ENCODE measurements around the gene S100A7A.

Gene S100A7A

GRCh38 chr1:153431002-153431401 is 14.7 kb downstream of the S100A7A start:
- no peaks in the 10 kb centered on the region for H3K36me3 ChIP-seq
- no peaks in the 10 kb centered on the region for H3K9me3 ChIP-seq (ENCODE audit: severe bottlenecking)
- H3K27ac ChIP-seq = no peak overlapping the region
- DNase-seq = no peak
- peaks cover 91% of the 10 kb centered on the region for H3K27me3 ChIP-seq (ENCODE audit: insufficient read depth, low read depth, severe bottlenecking)
- no peak overlapping the region for H3K4me3 ChIP-seq (ENCODE audit: low read depth, low read length)
- TF ChIP-seq, protein P1, sequence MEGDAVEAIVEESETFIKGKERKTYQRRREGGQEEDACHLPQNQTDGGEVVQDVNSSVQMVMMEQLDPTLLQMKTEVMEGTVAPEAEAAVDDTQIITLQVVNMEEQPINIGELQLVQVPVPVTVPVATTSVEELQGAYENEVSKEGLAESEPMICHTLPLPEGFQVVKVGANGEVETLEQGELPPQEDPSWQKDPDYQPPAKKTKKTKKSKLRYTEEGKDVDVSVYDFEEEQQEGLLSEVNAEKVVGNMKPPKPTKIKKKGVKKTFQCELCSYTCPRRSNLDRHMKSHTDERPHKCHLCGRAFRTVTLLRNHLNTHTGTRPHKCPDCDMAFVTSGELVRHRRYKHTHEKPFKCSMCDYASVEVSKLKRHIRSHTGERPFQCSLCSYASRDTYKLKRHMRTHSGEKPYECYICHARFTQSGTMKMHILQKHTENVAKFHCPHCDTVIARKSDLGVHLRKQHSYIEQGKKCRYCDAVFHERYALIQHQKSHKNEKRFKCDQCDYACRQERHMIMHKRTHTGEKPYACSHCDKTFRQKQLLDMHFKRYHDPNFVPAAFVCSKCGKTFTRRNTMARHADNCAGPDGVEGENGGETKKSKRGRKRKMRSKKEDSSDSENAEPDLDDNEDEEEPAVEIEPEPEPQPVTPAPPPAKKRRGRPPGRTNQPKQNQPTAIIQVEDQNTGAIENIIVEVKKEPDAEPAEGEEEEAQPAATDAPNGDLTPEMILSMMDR (IDR thresholded peaks at IDR 0.05; ENCODE audit: low read depth, low read length) = no peak

DNA sequence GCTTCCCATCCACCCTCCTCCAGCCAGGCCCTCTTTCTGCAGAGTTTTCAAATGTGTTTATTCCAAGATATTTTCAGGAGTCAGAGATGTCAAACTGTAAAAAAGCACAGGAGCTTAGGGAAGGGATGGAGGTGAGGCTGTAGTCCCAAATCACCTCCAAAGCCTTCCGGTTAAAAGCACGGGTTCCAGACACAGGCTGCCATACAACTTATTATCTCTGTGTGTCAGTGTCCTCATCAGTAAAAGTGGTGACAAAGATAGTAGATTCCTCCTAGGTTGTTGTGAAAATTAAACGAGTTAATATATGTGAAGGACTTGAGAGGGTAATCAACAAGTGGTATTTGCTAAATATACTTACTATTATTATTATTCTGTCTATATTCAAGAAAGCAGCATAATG is 15.1 kb downstream of the S100A7A start:
- peaks cover 4% of the 10 kb centered on the region for H3K9me3 ChIP-seq (ENCODE audit: severe bottlenecking)
- peaks cover 92% of the 10 kb centered on the region for H3K27me3 ChIP-seq (ENCODE audit: insufficient read depth, low read depth, severe bottlenecking)
- H3K4me3 ChIP-seq (ENCODE audit: low read depth, low read length) = no peak overlapping the region
- no peak for DNase-seq
- H3K36me3 ChIP-seq = no peaks in the 10 kb centered on the region
- no peak overlapping the region for H3K27ac ChIP-seq
- TF ChIP-seq, protein P1 (IDR thresholded peaks at IDR 0.05; ENCODE audit: low read depth, low read length) = no peak

GRCh38 chr1:153431928-153432327 is 15.6 kb downstream of the S100A7A start:
- no peak for DNase-seq
- Histone ChIP-seq H3K9me3 (ENCODE audit: severe bottlenecking) (peaks cover 9% of the 10 kb centered on the region), H3K27me3 (ENCODE audit: insufficient read depth, low read depth, severe bottlenecking) (peaks cover 93% of the 10 kb centered on the region), H3K36me3 (no peaks in the 10 kb centered on the region), H3K4me3 (ENCODE audit: low read depth, low read length) (no peak overlapping the region), H3K27ac (no peak overlapping the region)
- TF ChIP-seq, protein P1 (IDR thresholded peaks at IDR 0.05; ENCODE audit: low read depth, low read length) = no peak

GRCh38 chr1:153432874-153433681 is 16.8 kb downstream of the S100A7A start:
- Histone ChIP-seq H3K9me3 (ENCODE audit: severe bottlenecking) (peaks cover 9% of the 10 kb centered on the region), H3K36me3 (no peaks in the 10 kb centered on the region), H3K27me3 (ENCODE audit: insufficient read depth, low read depth, severe bottlenecking) (peaks cover 98% of the 10 kb centered on the region), H3K27ac (no peak overlapping the region), H3K4me3 (ENCODE audit: low read depth, low read length) (no peak overlapping the region)
- no peak for DNase-seq
- TF ChIP-seq, protein P1 (IDR thresholded peaks at IDR 0.05; ENCODE audit: low read depth, low read length) = no peak

DNA sequence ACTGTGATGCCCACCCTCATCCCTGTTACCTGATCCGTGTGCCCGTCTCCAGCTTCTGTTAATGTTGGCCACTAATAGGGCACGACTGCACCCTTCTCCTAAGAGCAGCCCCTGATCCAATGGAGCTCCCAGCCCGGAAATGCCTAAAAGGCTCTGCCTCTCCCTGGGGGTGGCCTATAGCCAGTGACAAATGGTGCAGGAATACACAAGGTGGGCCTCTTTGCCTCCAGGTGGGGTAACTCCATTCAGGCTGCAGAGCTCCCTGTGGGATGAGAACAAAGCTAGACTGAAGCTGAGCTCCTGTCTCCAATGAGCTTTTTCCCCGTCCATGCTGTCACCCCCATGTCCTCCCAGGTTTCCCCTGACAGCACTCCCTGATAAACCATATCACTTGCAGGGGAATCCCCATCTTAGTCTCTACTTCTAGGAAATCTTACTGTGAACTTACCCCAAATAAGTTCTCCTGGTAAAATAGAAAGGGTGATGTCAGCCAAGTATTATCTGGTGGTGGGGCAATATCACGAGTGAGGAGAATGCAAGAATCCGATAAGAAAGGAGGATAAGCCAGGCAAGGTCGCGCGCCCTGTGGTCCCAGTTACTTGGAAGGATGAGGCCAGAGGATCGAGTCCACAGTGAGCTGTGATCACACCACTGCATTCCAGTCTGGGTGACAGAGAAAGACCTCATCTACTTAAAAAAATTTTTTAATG is 18.6 kb downstream of the S100A7A start:
- TF ChIP-seq, protein P1 (IDR thresholded peaks at IDR 0.05; ENCODE audit: low read depth, low read length) = no peak
- no peak overlapping the region for H3K4me3 ChIP-seq (ENCODE audit: low read depth, low read length)
- peaks cover 9% of the 10 kb centered on the region for H3K9me3 ChIP-seq (ENCODE audit: severe bottlenecking)
- H3K27ac ChIP-seq = no peak overlapping the region
- H3K27me3 ChIP-seq (ENCODE audit: insufficient read depth, low read depth, severe bottlenecking) = peaks cover 98% of the 10 kb centered on the region
- DNase-seq = no peak
- H3K36me3 ChIP-seq = no peaks in the 10 kb centered on the region

All from WERI-Rb-1 (cell line).